ENCODE measurements around the gene ADGRG3.

Gene ADGRG3

GRCh38 chr16:57628783-57629293 is 39.3 kb upstream of the ADGRG3 start:
- DNase-seq: no peak
- Histone ChIP-seq H2AFZ (ENCODE audit: low read depth, low read length) (peak overlapping the region; percentile 66), H3K23ac (ENCODE audit: low read length in 2 of 2) (no peak overlapping the region), H3K9me3 (ENCODE audit: control insufficient read depth, low read length) (no peaks in the 10 kb centered on the region), H3K4me1 (ENCODE audit: control insufficient read depth, insufficient read depth, low read depth, low read length) (peaks cover 84% of the 10 kb centered on the region), H3K14ac (ENCODE audit: low read length in 2 of 2) (peak overlapping the region in 1 of 2 experiments; percentile 72), H3K4me3 (ENCODE audit: insufficient read depth in 1 of 2, low read depth in 1 of 2, low read length in 2 of 2) (peak overlapping the region; percentile 60 to 79), H3K27me3 (ENCODE audit: control insufficient read depth in 1 of 2, insufficient read depth in 1 of 2, low read length in 2 of 2) (no peaks in the 10 kb centered on the region), H2BK15ac (ENCODE audit: low read depth, poor library complexity, severe bottlenecking) (peak overlapping the region; percentile 60), H4K91ac (ENCODE audit: low read length) (peak overlapping the region; percentile 65), H2BK120ac (ENCODE audit: low read depth, low read length) (no peak overlapping the region), H3K18ac (ENCODE audit: low read depth in 1 of 2, low read length in 2 of 2) (peak overlapping the region; percentile 50 to 94), H3K79me1 (replicated peaks; ENCODE audit: low read length, poor library complexity, severe bottlenecking) (peaks cover 11% of the 10 kb centered on the region), H3K36me3 (ENCODE audit: control insufficient read depth in 1 of 2, insufficient read depth in 2 of 2, low read depth in 1 of 2, low read length in 2 of 2) (peaks cover 0 to 11% of the 10 kb centered on the region in 2 experiments), H3K4ac (ENCODE audit: low read depth in 1 of 2, low read length in 2 of 2) (peak overlapping the region in 1 of 2 experiments; percentile 6), H3K4me2 (ENCODE audit: low read length, poor library complexity, severe bottlenecking) (peak overlapping the region; percentile 73), H2BK12ac (ENCODE audit: low read length in 2 of 2) (peak overlapping the region in 1 of 2 experiments; percentile 32), H3K27ac (ENCODE audit: low read length, poor library complexity, severe bottlenecking) (peak overlapping the region; percentile 82), H3K9ac (ENCODE audit: low read length) (peak overlapping the region; percentile 93), H2AK5ac (ENCODE audit: low read length, severe bottlenecking) (peak overlapping the region; percentile 32), H2BK5ac (ENCODE audit: low read depth, low read length, poor library complexity, severe bottlenecking) (peak overlapping the region; percentile 91), H4K8ac (ENCODE audit: low read length) (peak overlapping the region; percentile 79)
- 81% methylated on average over 6 of the region's 7 CpGs for WGBS

GRCh38 chr16:57629516-57630406 is 38.3 kb upstream of the ADGRG3 start:
- Histone ChIP-seq H2BK120ac (ENCODE audit: low read depth, low read length) (no peak overlapping the region), H2AK5ac (ENCODE audit: low read length, severe bottlenecking) (peak overlapping the region; percentile 80), H3K4ac (ENCODE audit: low read depth in 1 of 2, low read length in 2 of 2) (peak overlapping the region in 1 of 2 experiments; percentile 12), H3K27ac (ENCODE audit: low read length, poor library complexity, severe bottlenecking) (no peak overlapping the region), H4K91ac (ENCODE audit: low read length) (peak overlapping the region; percentile 43), H3K9ac (ENCODE audit: low read length) (peak overlapping the region; percentile 93), H3K14ac (ENCODE audit: low read length in 2 of 2) (peak overlapping the region in 1 of 2 experiments; percentile 13), H3K79me1 (replicated peaks; ENCODE audit: low read length, poor library complexity, severe bottlenecking) (peaks cover 11% of the 10 kb centered on the region), H3K36me3 (ENCODE audit: control insufficient read depth in 1 of 2, insufficient read depth in 2 of 2, low read depth in 1 of 2, low read length in 2 of 2) (peaks cover 0 to 11% of the 10 kb centered on the region in 2 experiments), H3K9me3 (ENCODE audit: control insufficient read depth, low read length) (no peaks in the 10 kb centered on the region), H3K18ac (ENCODE audit: low read depth in 1 of 2, low read length in 2 of 2) (no peak overlapping the region), H3K4me2 (ENCODE audit: low read length, poor library complexity, severe bottlenecking) (peak overlapping the region; percentile 73), H2BK5ac (ENCODE audit: low read depth, low read length, poor library complexity, severe bottlenecking) (no peak overlapping the region), H2BK15ac (ENCODE audit: low read depth, poor library complexity, severe bottlenecking) (peak overlapping the region; percentile 76), H3K4me3 (ENCODE audit: insufficient read depth in 1 of 2, low read depth in 1 of 2, low read length in 2 of 2) (peak overlapping the region; percentile 39 to 79), H4K8ac (ENCODE audit: low read length) (peak overlapping the region; percentile 57), H3K23ac (ENCODE audit: low read length in 2 of 2) (no peak overlapping the region), H3K4me1 (ENCODE audit: control insufficient read depth, insufficient read depth, low read depth, low read length) (peaks cover 85% of the 10 kb centered on the region), H3K27me3 (ENCODE audit: control insufficient read depth in 1 of 2, insufficient read depth in 1 of 2, low read length in 2 of 2) (no peaks in the 10 kb centered on the region), H2BK12ac (ENCODE audit: low read length in 2 of 2) (peak overlapping the region in 1 of 2 experiments; percentile 63), H2AFZ (ENCODE audit: low read depth, low read length) (no peak overlapping the region)
- no peak for DNase-seq
- 76% methylated on average over 19 of the region's 22 CpGs for WGBS

GRCh38 chr16:57630407-57630797 is 37.7 kb upstream of the ADGRG3 start:
- peak overlapping the region in 1 of 2 experiments; percentile 13 for H3K14ac ChIP-seq (ENCODE audit: low read length in 2 of 2)
- H2AK5ac ChIP-seq (ENCODE audit: low read length, severe bottlenecking): peak overlapping the region; percentile 80
- no peak overlapping the region for H3K9ac ChIP-seq (ENCODE audit: low read length)
- no peak overlapping the region for H2BK15ac ChIP-seq (ENCODE audit: low read depth, poor library complexity, severe bottlenecking)
- no peak overlapping the region for H3K27ac ChIP-seq (ENCODE audit: low read length, poor library complexity, severe bottlenecking)
- no peaks in the 10 kb centered on the region for H3K27me3 ChIP-seq (ENCODE audit: control insufficient read depth in 1 of 2, insufficient read depth in 1 of 2, low read length in 2 of 2)
- H2BK5ac ChIP-seq (ENCODE audit: low read depth, low read length, poor library complexity, severe bottlenecking): no peak overlapping the region
- H3K4me3 ChIP-seq (ENCODE audit: insufficient read depth in 1 of 2, low read depth in 1 of 2, low read length in 2 of 2): peak overlapping the region; percentile 0 to 2
- H2BK12ac ChIP-seq (ENCODE audit: low read length in 2 of 2): peak overlapping the region in 1 of 2 experiments; percentile 63
- peak overlapping the region; percentile 43 for H4K91ac ChIP-seq (ENCODE audit: low read length)
- H2AFZ ChIP-seq (ENCODE audit: low read depth, low read length): no peak overlapping the region
- H3K23ac ChIP-seq (ENCODE audit: low read length in 2 of 2): no peak overlapping the region
- peaks cover 0 to 15% of the 10 kb centered on the region in 2 experiments for H3K36me3 ChIP-seq (ENCODE audit: control insufficient read depth in 1 of 2, insufficient read depth in 2 of 2, low read depth in 1 of 2, low read length in 2 of 2)
- DNase-seq: no peak
- peaks cover 83% of the 10 kb centered on the region for H3K4me1 ChIP-seq (ENCODE audit: control insufficient read depth, insufficient read depth, low read depth, low read length)
- 50% methylated on average over 10 of the region's 10 CpGs for WGBS
- H4K8ac ChIP-seq (ENCODE audit: low read length): peak overlapping the region; percentile 57
- no peak overlapping the region for H3K18ac ChIP-seq (ENCODE audit: low read depth in 1 of 2, low read length in 2 of 2)
- H3K9me3 ChIP-seq (ENCODE audit: control insufficient read depth, low read length): no peaks in the 10 kb centered on the region
- H3K79me1 ChIP-seq (replicated peaks; ENCODE audit: low read length, poor library complexity, severe bottlenecking): peaks cover 12% of the 10 kb centered on the region
- H2BK120ac ChIP-seq (ENCODE audit: low read depth, low read length): no peak overlapping the region
- no peak overlapping the region for H3K4ac ChIP-seq (ENCODE audit: low read depth in 1 of 2, low read length in 2 of 2)
- H3K4me2 ChIP-seq (ENCODE audit: low read length, poor library complexity, severe bottlenecking): peak overlapping the region; percentile 73
